HG02943 (cell line): ENCODE measurements around the gene RGS14.
A peak's percentile ranks its signal among the peaks of the same experiment; 100 is the strongest.
"Not testable (repeated sequence)": the region's sequence is repeated elsewhere in the genome, so short reads cannot be mapped to it uniquely, and the experiment has no call there.

ENCODE experiments used
- ATAC-seq: cut with Tn5 transposase; IDR thresholded peaks from one replicate; pipeline ENCODE4 v1.9.1; 2021; ENCODE audit warnings: mild to moderate bottlenecking, low read depth, moderate library complexity; ENCODE audit not compliant: unreplicated experiment

Gene RGS14

GRCh38 chr5:177396807-177397206, 39.1 kb downstream of the RGS14 start:
- no peak for ATAC-seq

DNA sequence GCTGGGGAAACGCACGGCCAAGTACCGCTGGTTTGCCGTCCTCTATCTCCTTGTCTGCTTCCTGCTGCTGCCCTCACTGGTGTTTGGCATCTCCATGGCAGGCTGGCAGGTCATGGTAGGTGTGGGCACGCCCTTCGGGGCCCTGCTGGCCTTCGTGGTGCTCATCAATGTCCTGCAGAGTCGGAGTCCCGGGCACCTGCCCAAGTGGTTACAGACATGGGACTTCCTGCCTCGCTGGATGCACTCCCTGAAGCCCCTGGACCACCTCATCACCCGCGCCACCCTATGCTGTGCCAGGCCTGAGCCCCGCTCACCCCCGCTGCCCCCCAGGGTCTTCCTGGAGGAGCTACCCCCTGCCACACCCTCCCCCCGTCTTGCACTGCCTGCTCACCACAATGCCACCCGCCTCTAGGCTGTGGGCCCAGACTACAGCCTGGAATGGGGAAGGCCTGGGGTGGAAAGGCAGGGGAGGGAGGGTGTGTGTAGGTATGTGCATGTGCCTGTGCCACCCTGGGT, 40.2 kb downstream of the RGS14 start:
- no peak for ATAC-seq

- ATAC-seq, result no peak
Observed at GRCh38 chr5:177399997-177400868, 42.5 kb downstream of the RGS14 start, which contains the start of gene PFN3. PFN3 (minus strand) TSS chr5:177400661; CDS start chr5:177400576, 85 bp downstream.

- ATAC-seq, result no peak
Observed at GRCh38 chr5:177402271-177403043, 44.7 kb downstream of the RGS14 start.

GRCh38 chr5:177403102-177403791, 45.5 kb downstream of the RGS14 start:
- peak; percentile 19 for ATAC-seq

DNA sequence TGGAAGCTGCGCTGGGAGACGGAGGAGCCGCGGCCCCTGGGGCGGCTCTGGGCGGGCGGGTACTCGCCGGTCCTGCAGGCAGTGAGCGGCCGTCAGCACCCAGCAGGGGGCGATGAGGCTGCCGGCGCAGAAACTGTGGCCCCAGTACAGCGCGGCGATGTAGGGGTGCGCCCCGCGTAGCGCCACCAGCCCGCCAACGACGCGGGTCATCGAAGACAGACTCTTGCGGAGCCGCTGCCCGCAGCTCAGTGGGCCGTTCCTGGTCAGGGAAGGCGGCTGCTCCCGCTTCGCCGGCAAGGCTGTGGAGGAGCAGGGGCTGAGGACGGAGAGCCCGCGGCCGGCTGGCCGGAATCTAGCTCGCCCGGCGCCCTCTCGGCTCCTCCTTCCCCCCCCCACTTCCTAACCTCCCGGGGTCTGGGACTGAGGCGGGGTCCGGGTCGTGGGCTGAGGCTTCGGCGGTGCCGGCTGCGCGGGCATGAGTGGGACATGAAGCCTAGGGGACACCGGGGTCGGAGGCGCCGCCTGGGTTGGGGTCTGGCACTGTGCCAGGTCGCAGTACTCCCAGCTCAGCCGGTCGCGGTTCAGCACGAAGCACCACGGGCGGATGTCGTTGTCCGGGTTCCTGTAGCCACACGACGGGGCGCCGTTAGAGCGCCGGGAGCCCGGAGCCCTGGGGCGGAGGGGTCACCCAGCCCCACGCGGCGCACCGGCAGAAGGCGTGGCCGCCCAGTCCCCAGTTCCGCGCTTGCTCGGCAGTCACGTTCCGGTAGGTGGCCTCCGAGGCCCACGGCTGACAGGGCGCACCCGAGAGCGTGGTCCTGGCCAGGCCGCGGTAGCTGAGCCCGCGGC, 46.3 kb downstream of the RGS14 start:
- peak; percentile 68 for ATAC-seq

DNA sequence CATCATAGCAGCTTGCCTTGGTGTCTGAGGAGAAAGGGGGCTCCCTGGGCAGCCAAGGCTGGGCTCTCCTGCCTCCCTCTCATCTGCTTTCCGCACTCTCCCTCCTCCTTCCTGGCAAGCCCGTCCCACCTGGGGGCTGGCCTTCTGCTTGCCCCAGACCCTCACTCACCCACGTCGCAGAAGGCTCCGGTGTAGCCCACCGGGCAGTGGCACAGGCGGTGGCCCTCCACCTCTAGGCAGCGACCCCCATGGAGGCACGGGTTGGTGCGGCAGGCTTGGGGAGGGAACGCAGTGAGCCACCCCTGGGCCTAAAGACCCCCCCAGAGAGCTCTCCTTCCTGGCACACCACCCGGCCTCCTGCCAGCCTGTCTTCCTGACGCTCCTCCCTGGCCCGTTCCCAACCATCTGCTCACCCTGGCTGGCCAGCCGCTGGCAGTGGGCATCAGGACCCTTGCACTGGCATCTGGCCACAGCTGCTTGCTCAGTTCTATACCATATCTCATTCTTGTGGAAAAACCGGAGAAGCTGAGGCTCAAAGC, 47.0 kb downstream of the RGS14 start:
- no peak for ATAC-seq

GRCh38 chr5:177405312-177405711, 47.6 kb downstream of the RGS14 start:
- ATAC-seq, result no peak

- no peak for ATAC-seq
Observed at GRCh38 chr5:177405805-177406204, 48.1 kb downstream of the RGS14 start.

DNA sequence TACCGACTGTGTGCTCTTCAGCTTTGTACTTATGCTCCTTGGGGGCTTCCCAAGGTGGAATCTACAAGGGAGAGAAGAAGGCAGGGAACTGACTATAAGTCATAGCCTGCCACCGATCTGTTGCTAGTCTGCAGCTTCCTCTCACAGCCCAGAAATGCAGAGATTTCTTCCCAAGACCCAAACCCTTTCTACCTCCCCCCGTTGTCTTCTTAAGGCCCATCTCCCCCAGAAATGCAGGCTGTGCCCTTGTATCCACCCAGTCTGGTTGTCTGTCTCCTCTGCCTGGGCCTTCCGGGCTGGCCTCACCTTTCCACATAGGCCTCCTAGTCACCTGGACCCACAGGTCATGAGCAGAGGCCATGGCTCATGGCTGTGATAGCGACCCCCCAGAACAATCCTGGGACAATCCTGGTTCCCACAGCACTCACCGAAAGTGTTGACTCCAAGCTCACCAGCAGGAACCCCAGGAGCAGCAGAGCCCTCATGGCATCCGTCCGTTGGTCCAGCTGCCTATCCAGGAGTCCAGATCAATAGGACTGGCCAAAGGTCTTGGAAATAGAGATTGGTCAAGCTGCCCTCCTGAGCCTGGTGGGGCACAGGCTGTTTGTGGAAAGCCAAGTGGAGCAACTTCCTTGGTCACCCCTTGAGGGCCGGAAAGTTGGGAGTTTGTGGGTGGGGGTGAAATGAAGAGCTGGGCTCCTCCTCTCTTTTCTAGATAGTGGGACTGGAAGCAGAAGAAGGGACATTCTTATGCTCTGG, 51.5 kb downstream of the RGS14 start, which contains the start of gene F12:
F12 (minus strand) TSS at position 522 of the 759 bp plus-strand sequence; CDS start at position 485, 37 bp downstream.
- ATAC-seq, result no peak

DNA sequence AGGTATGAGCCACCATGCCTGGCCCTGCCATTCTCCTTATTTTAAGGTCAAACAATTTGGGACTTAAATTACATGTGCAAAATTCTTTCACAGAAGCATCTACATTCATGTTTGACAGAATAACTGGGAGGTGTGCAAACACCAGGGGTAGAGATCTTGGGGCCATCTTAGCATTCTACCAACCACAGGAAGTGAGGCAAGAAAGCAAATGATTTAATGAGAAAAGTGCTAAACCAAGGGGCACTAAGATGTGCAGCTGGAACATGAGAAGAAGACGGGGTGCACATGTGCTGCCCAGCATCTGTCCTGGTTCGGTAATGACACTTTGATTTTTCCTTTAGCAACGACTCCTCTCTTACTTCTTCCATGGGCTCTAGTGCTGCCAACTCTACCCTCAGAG, 52.9 kb downstream of the RGS14 start:
- no peak for ATAC-seq

DNA sequence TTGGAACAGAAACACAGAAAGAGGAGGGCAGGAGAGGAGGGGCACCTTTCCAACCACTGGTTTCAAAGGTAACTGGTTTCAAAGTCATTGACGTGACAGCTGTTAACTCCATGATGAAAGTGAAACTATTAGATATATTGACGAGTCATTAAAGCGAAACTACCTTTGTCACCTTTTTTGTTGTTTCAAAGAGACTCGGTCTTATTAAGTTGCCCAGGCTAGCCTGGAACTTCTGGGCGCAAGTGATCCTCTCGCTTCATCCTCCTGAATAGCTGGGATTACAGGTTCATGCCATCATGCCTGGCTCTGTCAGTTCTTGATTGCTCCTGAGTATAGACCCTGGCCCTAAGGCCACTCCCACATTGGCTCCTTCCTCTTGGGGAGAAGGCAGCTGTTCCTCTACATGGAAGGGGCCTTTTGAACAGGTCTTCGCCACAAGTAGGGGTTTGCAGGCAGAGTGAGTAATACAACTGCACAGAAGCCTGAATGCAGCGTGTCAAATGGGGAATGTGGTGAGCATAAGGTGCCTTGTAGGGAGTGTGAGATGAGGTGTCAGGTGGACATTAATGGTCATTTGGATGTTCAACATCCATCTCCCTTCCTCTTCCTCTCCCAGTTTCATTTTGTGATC, 55.0 kb downstream of the RGS14 start:
- ATAC-seq, result peak; percentile 65

GRCh38 chr5:177414481-177414880, 56.8 kb downstream of the RGS14 start:
- ATAC-seq, result no peak

- not testable (repeated sequence) for ATAC-seq
Observed at GRCh38 chr5:177417081-177417480, 59.4 kb downstream of the RGS14 start.

GRCh38 chr5:177419046-177419445, 61.3 kb downstream of the RGS14 start:
- ATAC-seq, result no peak

- ATAC-seq, result not testable (repeated sequence)
Observed at GRCh38 chr5:177420472-177420871, 62.7 kb downstream of the RGS14 start.

DNA sequence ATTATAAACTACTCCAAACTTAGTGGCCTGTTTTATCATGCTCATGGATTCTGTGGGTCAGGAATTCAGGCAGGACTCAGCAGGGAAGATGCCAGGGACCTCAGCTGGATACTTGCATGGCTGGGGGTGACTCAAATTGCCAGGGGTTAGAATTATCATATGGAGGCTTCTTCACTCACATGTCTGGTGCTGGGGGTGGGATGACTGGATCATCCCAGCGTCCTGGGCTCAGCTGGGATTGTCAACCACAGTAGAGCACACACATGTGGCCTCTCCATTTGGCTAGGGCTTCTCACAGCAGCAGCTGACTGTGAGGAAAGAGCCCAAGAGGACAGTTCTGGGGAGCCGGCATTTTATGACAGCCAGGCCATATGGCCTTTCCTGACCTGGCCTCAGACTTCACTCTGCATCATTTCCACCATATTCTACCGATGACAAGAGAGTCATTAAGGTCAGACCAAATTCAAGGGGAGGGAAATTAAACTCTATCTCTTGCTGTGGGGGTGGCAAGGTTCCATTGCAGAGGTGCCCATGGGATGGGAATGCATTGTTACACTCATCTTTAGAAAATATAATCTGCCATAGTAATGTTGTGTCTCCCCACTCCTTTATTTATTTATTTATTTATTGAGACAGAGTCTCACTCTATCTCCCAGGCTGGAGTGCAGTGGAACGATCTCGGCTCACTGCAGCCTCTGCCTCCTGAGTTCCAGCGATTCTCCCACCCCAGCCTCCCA, 63.5 kb downstream of the RGS14 start:
- no peak for ATAC-seq
